Spinal cord (tissue), 10 donors: ENCODE results near the gene PRM1. TPM values are rescaled to one million over a fixed set of nuclear protein-coding genes. Genes with fewer than 3 reads are reported as not detected.

Source experiments
- DNase-seq, 6 donors: peaks; one replicate each; pipeline versions ENCODE4 v3.0.0 to v3.0.0-alpha.2; 2013 to 2015; ENCODE audit warnings: low spot score in 6 of 6, low read depth in 4 of 6
- H3K27ac ChIP-seq: one replicate; pipeline ENCODE4 v1.5.1; 2013; ENCODE audit warnings: low read depth, low read length, control low read depth
- H3K27me3 ChIP-seq: one replicate; pipeline ENCODE4 v1.6.1; 2013; ENCODE audit warnings: low read length; ENCODE audit not compliant: control insufficient read depth, insufficient read depth
- H3K36me3 ChIP-seq: one replicate; pipeline ENCODE4 v1.6.1; 2013; ENCODE audit warnings: low read length; ENCODE audit not compliant: control insufficient read depth, insufficient read depth
- H3K4me1 ChIP-seq: one replicate; pipeline ENCODE4 v1.6.1; 2013; ENCODE audit warnings: low read length; ENCODE audit not compliant: control insufficient read depth, insufficient read depth
- H3K4me3 ChIP-seq: one replicate; pipeline ENCODE4 v1.5.1; 2013; ENCODE audit warnings: low read depth, low read length, control low read depth
- H3K9me3 ChIP-seq: one replicate; pipeline ENCODE4 v1.6.1; 2013; ENCODE audit warnings: low read length; ENCODE audit not compliant: control insufficient read depth, insufficient read depth
- WGBS: methylation state at CpG from one replicate; pipeline ENCODE4 v1.1.5; 2013; ENCODE audit warnings: missing lambda C conversion rate; ENCODE audit not compliant: insufficient coverage; 5-methylcytosine and 5-hydroxymethylcytosine counted together
- polyA plus RNA-seq, 2 donors: library from polyadenylated mRNA; unstranded; fragments of 120-200 nt; gene quantifications; one replicate each; pipeline ENCODE4 v1.2.1, GENCODE V29; 2013; ENCODE audit not compliant: insufficient read length in 2 of 2
- total RNA-seq, 2 donors: library from RNA; depleted of rRNA in 1 of 2; stranded (reverse); fragments of 120-200 nt in 1 of 2; fragments of >200 nt in 1 of 2; gene quantifications; one replicate each; pipeline versions ENCODE4 v1.2.3 to v1.2.4, GENCODE V29; 2013 to 2014
- donor health status: healthy.

The PRM1 gene
- total and polyA plus RNA-seq, 4 donors: not detected

DNA sequence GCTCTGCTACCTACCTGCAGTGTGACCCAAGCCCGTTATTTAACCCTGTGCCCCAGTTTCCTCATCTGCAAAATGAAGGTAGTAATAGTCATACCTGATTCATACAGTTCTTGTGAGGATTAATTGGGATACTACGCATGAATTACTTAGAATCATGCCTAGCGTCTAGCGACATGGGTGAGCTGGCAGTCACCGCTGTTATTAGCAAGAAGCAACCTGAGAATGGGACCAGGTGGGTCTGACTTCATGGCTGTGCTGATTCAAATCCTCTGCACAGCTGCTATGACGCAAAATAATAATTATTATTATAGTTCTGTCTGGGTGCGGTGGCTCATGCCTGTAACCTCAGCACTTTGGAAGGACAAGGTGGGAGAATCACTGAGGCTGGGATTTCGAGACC is 33.0 kb downstream of the PRM1 start:
- no peak for DNase-seq
- H3K27ac ChIP-seq: no peak overlapping the region
- no peaks in the 10 kb centered on the region for H3K4me1 ChIP-seq
- no peaks in the 10 kb centered on the region for H3K9me3 ChIP-seq
- 88% methylated on average over 6 of the region's 8 CpGs for WGBS
- no peak overlapping the region for H3K4me3 ChIP-seq
- no peaks in the 10 kb centered on the region for H3K27me3 ChIP-seq
- peaks cover 8% of the 10 kb centered on the region for H3K36me3 ChIP-seq

DNA sequence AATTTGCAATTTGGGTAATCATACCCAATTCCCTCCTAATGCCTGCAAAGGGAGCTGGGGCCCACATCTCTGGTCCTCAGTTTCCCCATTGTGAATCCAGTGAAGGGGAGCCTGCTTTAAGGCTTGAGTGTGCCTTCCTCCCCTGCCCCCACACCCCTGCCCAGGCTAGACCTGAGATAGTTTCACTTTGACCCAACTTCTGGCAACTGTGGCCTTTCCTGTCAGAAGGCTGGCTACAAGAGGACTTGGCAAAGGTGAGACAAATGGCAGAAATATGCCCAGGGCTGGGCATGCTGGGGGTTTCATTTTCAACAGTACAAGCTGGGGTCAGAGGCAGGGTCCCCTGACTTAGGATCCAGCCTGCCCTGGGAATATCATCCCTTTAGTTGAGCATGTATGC is 35.1 kb downstream of the PRM1 start:
- H3K4me1 ChIP-seq: no peaks in the 10 kb centered on the region
- H3K27ac ChIP-seq: no peak overlapping the region
- DNase-seq: no peak
- peaks cover 4% of the 10 kb centered on the region for H3K36me3 ChIP-seq
- H3K4me3 ChIP-seq: no peak overlapping the region
- no peaks in the 10 kb centered on the region for H3K9me3 ChIP-seq
- no peaks in the 10 kb centered on the region for H3K27me3 ChIP-seq

DNA sequence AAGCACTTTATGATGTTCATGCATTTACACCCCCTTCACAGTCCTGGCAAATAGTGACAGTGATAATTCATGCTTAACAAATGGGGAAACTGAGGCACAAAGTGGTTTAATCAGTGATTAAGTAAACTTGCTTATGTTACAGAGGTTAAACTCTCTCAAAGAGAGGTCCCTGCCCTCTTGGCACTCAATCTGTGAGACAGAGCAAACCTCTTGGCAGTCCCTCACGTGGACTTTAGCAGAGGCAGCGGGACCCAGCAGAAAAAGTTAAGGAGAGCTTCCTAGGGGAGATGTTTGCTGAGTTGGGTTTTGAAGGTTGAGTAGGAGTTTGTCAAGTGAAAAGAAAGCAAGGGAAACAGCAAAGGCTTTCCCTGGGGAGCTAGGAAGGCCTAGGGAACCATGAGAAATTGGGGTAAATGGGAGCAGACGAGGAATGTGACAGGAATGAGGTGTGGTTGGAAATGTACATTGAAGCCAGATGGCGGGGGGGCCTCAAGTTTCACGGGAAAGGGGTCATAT is 35.9 kb downstream of the PRM1 start:
- Histone ChIP-seq H3K4me1 (no peaks in the 10 kb centered on the region), H3K36me3 (peaks cover 4% of the 10 kb centered on the region), H3K27ac (no peak overlapping the region), H3K4me3 (no peak overlapping the region), H3K27me3 (no peaks in the 10 kb centered on the region), H3K9me3 (no peaks in the 10 kb centered on the region)
- no peak for DNase-seq
- 87% methylated on average over 4 of the region's 5 CpGs for WGBS

- Histone ChIP-seq H3K36me3 (no peaks in the 10 kb centered on the region), H3K27me3 (no peaks in the 10 kb centered on the region), H3K27ac (no peak overlapping the region), H3K4me3 (no peak overlapping the region), H3K9me3 (no peaks in the 10 kb centered on the region), H3K4me1 (no peaks in the 10 kb centered on the region)
- DNase-seq: peak in 2 of 6 donors; percentile 32 to 46
- WGBS: 85% methylated on average over 4 of the region's 12 CpGs
These were observed 38.5 kb downstream of the PRM1 start for GRCh38 chr16:11242658-11243057.

- WGBS: 92% methylated on average over 2 of the region's 5 CpGs
- Histone ChIP-seq H3K4me3 (no peak overlapping the region), H3K9me3 (no peaks in the 10 kb centered on the region), H3K27ac (no peak overlapping the region), H3K36me3 (no peaks in the 10 kb centered on the region), H3K4me1 (no peaks in the 10 kb centered on the region), H3K27me3 (no peaks in the 10 kb centered on the region)
- DNase-seq: no peak
These were observed 39.5 kb downstream of the PRM1 start for GRCh38 chr16:11241480-11242204.

GRCh38 chr16:11240636-11241473 is 40.3 kb downstream of the PRM1 start:
- Histone ChIP-seq H3K9me3 (no peaks in the 10 kb centered on the region), H3K27ac (no peak overlapping the region), H3K27me3 (no peaks in the 10 kb centered on the region), H3K4me1 (no peaks in the 10 kb centered on the region), H3K36me3 (no peaks in the 10 kb centered on the region), H3K4me3 (no peak overlapping the region)
- WGBS: 80% methylated on average over 8 of the region's 10 CpGs
- DNase-seq: no peak

DNA sequence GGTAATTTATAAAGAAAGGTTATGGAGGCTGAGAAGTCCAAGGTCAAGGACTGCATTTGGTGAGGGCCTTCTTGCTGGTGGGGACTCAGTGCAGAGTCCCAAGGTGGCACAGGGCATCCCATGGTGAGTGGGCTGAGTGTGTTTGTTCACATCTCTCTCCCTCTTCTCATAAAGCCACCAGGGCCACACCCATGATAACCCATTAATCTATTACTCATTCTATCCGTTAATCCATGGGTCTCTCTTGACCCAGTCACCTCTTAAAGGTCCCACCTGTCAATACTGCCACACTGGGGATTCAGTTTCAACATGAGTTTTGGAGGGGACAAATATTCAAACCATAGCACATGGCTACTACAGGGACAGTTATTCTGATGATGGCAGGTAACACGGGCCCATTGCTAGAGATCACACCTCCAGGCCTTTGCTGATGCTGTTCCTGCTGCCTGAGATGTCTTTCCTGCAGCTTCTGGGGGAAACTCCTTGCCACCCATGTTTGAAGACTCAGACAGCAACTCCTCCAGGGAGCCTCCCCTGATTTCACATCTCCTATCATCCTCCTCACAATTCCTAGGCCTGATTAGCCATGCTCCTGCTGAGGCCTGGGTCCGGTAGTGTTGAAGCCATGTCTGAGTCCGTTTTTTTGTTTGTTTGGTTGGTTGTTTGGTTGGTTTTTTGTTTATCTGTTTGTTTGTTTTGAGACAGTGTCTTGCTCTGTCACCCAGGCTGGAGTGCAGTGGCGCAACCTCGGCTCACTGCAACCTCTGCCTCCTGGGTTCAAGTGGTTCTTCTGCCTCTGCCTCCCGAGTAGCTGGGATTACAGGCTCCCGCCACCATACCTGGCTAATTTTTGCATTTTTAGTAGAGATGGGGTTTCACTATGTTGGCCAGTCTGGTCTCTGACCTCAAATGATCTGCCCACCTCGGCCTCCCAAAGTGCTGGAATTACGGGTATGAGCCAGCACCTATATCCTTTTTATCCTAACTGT is 41.2 kb downstream of the PRM1 start:
- Histone ChIP-seq H3K4me3 (no peak overlapping the region), H3K9me3 (no peaks in the 10 kb centered on the region), H3K27me3 (no peaks in the 10 kb centered on the region), H3K4me1 (no peaks in the 10 kb centered on the region), H3K27ac (no peak overlapping the region), H3K36me3 (no peaks in the 10 kb centered on the region)
- no peak for DNase-seq
- WGBS: 82% methylated on average over 8 of the region's 10 CpGs

- WGBS: 92% methylated on average over 11 of the region's 15 CpGs
- Histone ChIP-seq H3K27ac (no peak overlapping the region), H3K9me3 (no peaks in the 10 kb centered on the region), H3K36me3 (no peaks in the 10 kb centered on the region), H3K4me1 (no peaks in the 10 kb centered on the region), H3K27me3 (no peaks in the 10 kb centered on the region), H3K4me3 (no peak overlapping the region)
- no peak for DNase-seq
These were observed 42.6 kb downstream of the PRM1 start for GRCh38 chr16:11238272-11239202.
